Measurements from ENCODE around the gene BEST1. TPM values are rescaled to one million over a fixed set of nuclear protein-coding genes. Genes with fewer than 3 reads are reported as not detected.

The BEST1 gene
- total RNA-seq, 1 donor = 8.0 TPM

DNA sequence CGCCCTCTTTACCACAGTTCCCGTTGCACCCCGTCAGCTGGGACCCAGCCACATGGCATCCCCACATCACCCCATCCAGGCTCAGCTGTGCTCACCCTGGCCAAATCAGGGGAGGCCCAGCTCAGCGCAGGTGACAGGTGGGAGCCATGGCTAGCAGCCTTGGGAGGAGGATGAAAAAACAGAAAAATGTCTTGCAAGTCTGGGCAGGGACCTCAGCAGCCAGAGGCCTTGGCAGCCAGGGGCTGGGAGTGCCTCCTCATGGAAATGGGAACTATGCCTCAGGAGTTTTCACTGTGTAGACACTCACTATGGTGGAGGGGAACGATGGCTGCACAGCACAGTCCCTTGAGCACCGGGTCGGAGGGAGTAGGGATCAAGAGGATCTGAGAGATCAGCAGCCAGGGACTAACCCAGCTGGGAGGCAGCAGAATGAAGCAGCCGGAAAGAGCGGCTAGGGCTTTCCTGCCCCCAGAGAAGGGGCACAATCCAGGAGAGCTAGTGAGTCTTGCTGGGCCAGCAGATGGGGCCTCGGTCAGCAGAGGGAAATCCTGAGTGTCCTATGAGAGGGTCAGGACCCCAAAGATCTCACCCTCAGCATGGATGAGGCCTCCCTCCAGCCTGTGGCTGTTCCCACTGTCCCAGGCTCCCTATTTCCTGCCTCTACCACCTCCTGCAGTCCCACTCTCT, 23.5 kb downstream of the BEST1 start:
- Histone ChIP-seq H3K27me3 (ENCODE audit: insufficient read depth, low read length) (no peaks in the 10 kb centered on the region), H3K4me1 (ENCODE audit: insufficient read depth, low read length) (peaks cover 60% of the 10 kb centered on the region), H4K20me1 (ENCODE audit: insufficient read depth, low read length) (no peaks in the 10 kb centered on the region), H3K4me3 (ENCODE audit: insufficient read depth, low read length) (no peak overlapping the region), H3K4me2 (ENCODE audit: insufficient read depth, low read length) (no peak overlapping the region), H3K79me2 (ENCODE audit: insufficient read depth, low read length) (peaks cover 4% of the 10 kb centered on the region), H3K9me3 (ENCODE audit: low read depth, low read length) (no peaks in the 10 kb centered on the region), H3K27ac (ENCODE audit: low read depth, low read length) (peak overlapping the region; percentile 96), H3K36me3 (ENCODE audit: insufficient read depth, low read length) (no peaks in the 10 kb centered on the region), H2AFZ (ENCODE audit: low read length) (peak overlapping the region; percentile 43)
- DNase-seq (ENCODE audit: insufficient read length, low spot score, missing footprints) = peak; percentile 23
- TF ChIP-seq, protein P1, sequence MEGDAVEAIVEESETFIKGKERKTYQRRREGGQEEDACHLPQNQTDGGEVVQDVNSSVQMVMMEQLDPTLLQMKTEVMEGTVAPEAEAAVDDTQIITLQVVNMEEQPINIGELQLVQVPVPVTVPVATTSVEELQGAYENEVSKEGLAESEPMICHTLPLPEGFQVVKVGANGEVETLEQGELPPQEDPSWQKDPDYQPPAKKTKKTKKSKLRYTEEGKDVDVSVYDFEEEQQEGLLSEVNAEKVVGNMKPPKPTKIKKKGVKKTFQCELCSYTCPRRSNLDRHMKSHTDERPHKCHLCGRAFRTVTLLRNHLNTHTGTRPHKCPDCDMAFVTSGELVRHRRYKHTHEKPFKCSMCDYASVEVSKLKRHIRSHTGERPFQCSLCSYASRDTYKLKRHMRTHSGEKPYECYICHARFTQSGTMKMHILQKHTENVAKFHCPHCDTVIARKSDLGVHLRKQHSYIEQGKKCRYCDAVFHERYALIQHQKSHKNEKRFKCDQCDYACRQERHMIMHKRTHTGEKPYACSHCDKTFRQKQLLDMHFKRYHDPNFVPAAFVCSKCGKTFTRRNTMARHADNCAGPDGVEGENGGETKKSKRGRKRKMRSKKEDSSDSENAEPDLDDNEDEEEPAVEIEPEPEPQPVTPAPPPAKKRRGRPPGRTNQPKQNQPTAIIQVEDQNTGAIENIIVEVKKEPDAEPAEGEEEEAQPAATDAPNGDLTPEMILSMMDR (IDR thresholded peaks at IDR 0.05; ENCODE audit: extremely low read depth, low read depth, low read length) = no peak

DNA sequence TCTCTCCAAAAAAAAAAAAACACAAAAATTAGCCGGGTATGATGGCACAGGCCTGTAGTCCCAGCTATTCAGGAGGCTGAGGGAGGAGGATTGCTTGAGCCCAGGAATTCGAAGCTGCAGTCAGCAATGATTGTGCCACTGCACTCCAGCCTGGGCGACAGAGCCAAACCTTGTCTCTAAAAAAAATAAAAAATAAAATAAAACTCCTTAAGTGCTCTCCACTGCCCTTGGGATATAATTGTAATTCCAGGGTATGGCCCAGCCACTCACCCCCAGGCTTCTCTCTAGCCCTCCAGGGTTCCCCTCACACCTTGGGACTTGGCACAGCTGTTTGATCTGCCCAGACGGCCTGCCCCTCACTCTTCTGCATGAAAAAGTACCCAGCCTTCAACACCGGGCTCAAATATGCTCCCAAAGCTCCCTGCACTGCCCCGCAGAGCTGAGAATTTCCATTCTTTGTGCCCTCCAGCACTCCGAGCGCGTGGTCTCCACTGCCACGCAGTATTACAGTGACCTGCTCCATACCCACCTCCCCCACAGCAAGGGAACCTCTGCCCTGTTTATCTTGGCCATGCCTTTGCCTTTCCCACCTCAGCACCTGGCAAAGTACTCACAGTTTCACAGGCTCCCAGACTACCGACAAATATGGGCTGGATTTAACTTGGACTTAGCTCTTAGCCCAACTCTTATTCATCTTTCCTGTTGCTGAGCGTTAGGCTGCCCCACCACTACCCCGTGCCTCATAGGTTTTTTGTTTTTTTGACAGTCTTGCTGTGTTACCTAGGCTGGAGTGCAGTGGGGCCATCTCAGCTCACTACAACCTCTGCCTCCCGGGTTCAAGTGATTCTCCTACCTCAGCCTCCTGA, 24.8 kb downstream of the BEST1 start:
- no peaks in the 10 kb centered on the region for H3K79me2 ChIP-seq (ENCODE audit: insufficient read depth, low read length)
- no peaks in the 10 kb centered on the region for H4K20me1 ChIP-seq (ENCODE audit: insufficient read depth, low read length)
- DNase-seq (ENCODE audit: insufficient read length, low spot score, missing footprints) = peak; percentile 8
- no peaks in the 10 kb centered on the region for H3K36me3 ChIP-seq (ENCODE audit: insufficient read depth, low read length)
- H3K4me2 ChIP-seq (ENCODE audit: insufficient read depth, low read length) = no peak overlapping the region
- H3K27ac ChIP-seq (ENCODE audit: low read depth, low read length) = no peak overlapping the region
- no peak overlapping the region for H3K4me3 ChIP-seq (ENCODE audit: insufficient read depth, low read length)
- TF ChIP-seq, protein P1 (IDR thresholded peaks at IDR 0.05; ENCODE audit: extremely low read depth, low read depth, low read length) = no peak
- no peaks in the 10 kb centered on the region for H3K27me3 ChIP-seq (ENCODE audit: insufficient read depth, low read length)
- H2AFZ ChIP-seq (ENCODE audit: low read length) = no peak overlapping the region
- H3K4me1 ChIP-seq (ENCODE audit: insufficient read depth, low read length) = peaks cover 54% of the 10 kb centered on the region
- no peaks in the 10 kb centered on the region for H3K9me3 ChIP-seq (ENCODE audit: low read depth, low read length)

DNA sequence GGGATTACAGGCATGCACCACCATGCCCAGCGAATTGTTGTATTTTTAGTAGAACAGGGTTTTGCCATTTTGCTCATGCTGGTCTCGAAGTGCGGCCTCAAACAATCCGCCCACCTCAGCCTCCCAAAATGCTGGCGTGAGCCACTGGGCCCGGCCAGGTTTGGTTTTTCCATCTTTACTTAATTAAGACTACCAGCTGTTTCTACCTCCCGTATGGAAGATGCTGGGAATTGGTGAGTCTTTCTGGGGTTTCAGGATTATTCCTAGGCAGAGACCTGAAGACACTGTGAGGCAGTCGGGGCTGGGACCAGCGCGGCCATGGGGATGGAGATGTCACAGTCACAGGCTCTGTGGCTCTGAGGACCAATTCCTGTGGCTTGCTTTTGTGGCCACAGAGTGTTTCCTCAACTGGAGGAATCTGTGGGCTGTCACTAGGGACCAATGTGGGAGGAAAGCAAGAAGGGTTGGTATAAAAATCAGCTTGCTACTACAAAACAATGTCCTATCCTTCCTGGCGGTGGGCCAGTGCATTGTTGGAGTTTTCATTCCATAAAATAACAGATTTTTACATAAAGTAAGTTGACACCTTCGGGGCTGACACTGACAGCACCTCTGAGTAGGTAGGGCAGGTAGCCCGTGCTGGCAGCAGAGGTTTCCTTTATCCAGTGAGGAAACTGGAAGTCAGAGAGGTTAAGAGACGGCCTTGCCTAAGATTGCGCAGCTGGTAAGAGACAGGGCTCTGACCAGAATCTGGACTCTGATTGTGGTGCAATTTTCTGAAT, 25.7 kb downstream of the BEST1 start:
- Histone ChIP-seq H4K20me1 (ENCODE audit: insufficient read depth, low read length) (no peaks in the 10 kb centered on the region), H3K27ac (ENCODE audit: low read depth, low read length) (no peak overlapping the region), H3K4me2 (ENCODE audit: insufficient read depth, low read length) (peak overlapping the region; percentile 8), H3K4me3 (ENCODE audit: insufficient read depth, low read length) (no peak overlapping the region), H3K27me3 (ENCODE audit: insufficient read depth, low read length) (no peaks in the 10 kb centered on the region), H2AFZ (ENCODE audit: low read length) (no peak overlapping the region), H3K36me3 (ENCODE audit: insufficient read depth, low read length) (no peaks in the 10 kb centered on the region), H3K4me1 (ENCODE audit: insufficient read depth, low read length) (peaks cover 46% of the 10 kb centered on the region), H3K79me2 (ENCODE audit: insufficient read depth, low read length) (no peaks in the 10 kb centered on the region), H3K9me3 (ENCODE audit: low read depth, low read length) (no peaks in the 10 kb centered on the region)
- TF ChIP-seq, protein P1 (IDR thresholded peaks at IDR 0.05; ENCODE audit: extremely low read depth, low read depth, low read length) = no peak
- DNase-seq (ENCODE audit: insufficient read length, low spot score, missing footprints) = peak; percentile 57

Data from osteoblast (primary cell).